COLO829 (cell line): ENCODE data around the gene SLC24A4.

Experiments
- DNase-seq: peaks from one replicate; pipeline ENCODE4 v3.0.0; 2012; ENCODE audit warnings: low spot score

Gene SLC24A4

GRCh38 chr14:92458136-92459029 is 135.4 kb downstream of the SLC24A4 start:
- DNase-seq: no peak

GRCh38 chr14:92459030-92459949 is 136.3 kb downstream of the SLC24A4 start:
- DNase-seq: no peak

GRCh38 chr14:92459950-92460421 is 137.0 kb downstream of the SLC24A4 start:
- no peak for DNase-seq

- DNase-seq: no peak
Observed at GRCh38 chr14:92460541-92460915, 137.6 kb downstream of the SLC24A4 start.

- no peak for DNase-seq
Observed at GRCh38 chr14:92460916-92461579, 138.1 kb downstream of the SLC24A4 start.

GRCh38 chr14:92461891-92462290 is 138.9 kb downstream of the SLC24A4 start:
- no peak for DNase-seq

- DNase-seq: no peak
Observed at GRCh38 chr14:92462568-92462967, 139.6 kb downstream of the SLC24A4 start.

- DNase-seq: no peak
Observed at GRCh38 chr14:92463141-92463540, 140.2 kb downstream of the SLC24A4 start.

GRCh38 chr14:92464156-92464555 is 141.2 kb downstream of the SLC24A4 start:
- DNase-seq: no peak

- DNase-seq: no peak
Observed at GRCh38 chr14:92464716-92465115, 141.8 kb downstream of the SLC24A4 start.

- no peak for DNase-seq
Observed at GRCh38 chr14:92465353-92466055, 142.5 kb downstream of the SLC24A4 start.

GRCh38 chr14:92466059-92466458 is 143.1 kb downstream of the SLC24A4 start:
- no peak for DNase-seq

GRCh38 chr14:92469515-92469914 is 146.6 kb downstream of the SLC24A4 start:
- DNase-seq: no peak

- no peak for DNase-seq
Observed at GRCh38 chr14:92470215-92470614, 147.2 kb downstream of the SLC24A4 start.

GRCh38 chr14:92470811-92471210 is 147.8 kb downstream of the SLC24A4 start:
- DNase-seq: no peak

- no peak for DNase-seq
Observed at GRCh38 chr14:92471919-92472318, 149.0 kb downstream of the SLC24A4 start.

GRCh38 chr14:92472860-92473259 is 149.9 kb downstream of the SLC24A4 start:
- no peak for DNase-seq

GRCh38 chr14:92473261-92473968 is 150.4 kb downstream of the SLC24A4 start:
- no peak for DNase-seq

- DNase-seq: no peak
Observed at GRCh38 chr14:92473969-92474535, 151.1 kb downstream of the SLC24A4 start.

- DNase-seq: no peak
Observed at GRCh38 chr14:92475037-92475436, 152.1 kb downstream of the SLC24A4 start.
